GM10266 (cell line): ENCODE data around the gene TMBIM4.
"Not testable (repeated sequence)": the region's sequence is repeated elsewhere in the genome, so short reads cannot be mapped to it uniquely, and the experiment has no call there.

Experiments used
- DNase-seq: peaks from one replicate; pipeline ENCODE4 v3.0.0; 2012; ENCODE audit errors: extremely low spot score
- TF ChIP-seq, protein P1 (sequence below): IDR thresholded peaks from 2 replicates; pipeline ENCODE4 v1.5.1; 2012; ENCODE audit warnings: mild to moderate bottlenecking, low read depth; ENCODE audit not compliant: control insufficient read depth, insufficient read depth; ENCODE audit errors: missing control alignments

TMBIM4 gene, protein sequence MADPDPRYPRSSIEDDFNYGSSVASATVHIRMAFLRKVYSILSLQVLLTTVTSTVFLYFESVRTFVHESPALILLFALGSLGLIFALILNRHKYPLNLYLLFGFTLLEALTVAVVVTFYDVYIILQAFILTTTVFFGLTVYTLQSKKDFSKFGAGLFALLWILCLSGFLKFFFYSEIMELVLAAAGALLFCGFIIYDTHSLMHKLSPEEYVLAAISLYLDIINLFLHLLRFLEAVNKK

DNA sequence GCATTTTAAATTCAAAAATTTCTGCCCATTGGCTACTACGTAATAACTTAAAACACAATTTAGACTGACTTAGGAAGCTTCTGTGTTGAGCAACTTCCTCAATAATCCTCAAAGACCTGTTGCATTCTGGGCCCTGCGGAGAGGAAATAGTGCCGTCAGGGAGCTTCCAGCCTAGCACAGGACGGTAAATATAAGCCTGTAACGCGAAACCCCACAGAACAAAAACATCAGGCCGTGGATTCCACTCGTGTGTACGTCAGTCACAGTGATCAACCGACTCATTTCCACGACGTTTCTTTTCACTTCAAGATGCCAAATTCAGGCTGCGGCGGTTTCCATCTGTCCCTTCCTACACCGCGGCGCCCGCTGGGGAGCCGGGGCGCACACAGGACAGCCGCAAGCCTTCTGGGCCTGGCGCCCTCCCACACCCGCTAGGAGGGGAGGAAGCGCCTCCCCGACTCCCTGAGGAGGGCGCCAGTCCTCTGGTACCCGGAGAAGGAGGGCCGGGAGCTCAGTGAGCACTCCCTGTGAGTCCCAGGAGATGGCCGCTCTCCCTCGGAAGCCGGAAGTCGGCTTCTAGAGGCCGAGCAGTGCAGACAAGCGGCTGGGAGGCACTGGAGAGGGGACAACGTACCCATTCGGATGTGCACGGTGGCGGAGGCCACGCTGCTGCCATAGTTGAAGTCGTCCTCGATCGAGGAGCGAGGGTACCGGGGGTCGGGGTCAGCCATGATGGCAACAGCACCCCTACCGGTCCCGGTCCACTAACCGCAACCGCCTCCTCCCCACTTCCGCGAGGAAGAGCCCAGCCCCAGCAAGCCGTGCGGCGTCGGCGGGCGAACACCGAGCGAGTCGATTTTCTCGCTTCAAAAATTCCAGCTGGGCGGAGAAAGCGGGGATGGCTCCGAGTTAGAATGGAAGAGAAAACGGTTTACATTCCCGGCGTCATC lies at the start of gene TMBIM4:
TMBIM4 (minus strand) TSS at position 776 of the 950 bp plus-strand sequence; CDS start at position 731, 45 bp downstream.
- TF ChIP-seq, protein P1, sequence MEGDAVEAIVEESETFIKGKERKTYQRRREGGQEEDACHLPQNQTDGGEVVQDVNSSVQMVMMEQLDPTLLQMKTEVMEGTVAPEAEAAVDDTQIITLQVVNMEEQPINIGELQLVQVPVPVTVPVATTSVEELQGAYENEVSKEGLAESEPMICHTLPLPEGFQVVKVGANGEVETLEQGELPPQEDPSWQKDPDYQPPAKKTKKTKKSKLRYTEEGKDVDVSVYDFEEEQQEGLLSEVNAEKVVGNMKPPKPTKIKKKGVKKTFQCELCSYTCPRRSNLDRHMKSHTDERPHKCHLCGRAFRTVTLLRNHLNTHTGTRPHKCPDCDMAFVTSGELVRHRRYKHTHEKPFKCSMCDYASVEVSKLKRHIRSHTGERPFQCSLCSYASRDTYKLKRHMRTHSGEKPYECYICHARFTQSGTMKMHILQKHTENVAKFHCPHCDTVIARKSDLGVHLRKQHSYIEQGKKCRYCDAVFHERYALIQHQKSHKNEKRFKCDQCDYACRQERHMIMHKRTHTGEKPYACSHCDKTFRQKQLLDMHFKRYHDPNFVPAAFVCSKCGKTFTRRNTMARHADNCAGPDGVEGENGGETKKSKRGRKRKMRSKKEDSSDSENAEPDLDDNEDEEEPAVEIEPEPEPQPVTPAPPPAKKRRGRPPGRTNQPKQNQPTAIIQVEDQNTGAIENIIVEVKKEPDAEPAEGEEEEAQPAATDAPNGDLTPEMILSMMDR: peak; percentile 52
- peak; percentile 88 for DNase-seq

DNA sequence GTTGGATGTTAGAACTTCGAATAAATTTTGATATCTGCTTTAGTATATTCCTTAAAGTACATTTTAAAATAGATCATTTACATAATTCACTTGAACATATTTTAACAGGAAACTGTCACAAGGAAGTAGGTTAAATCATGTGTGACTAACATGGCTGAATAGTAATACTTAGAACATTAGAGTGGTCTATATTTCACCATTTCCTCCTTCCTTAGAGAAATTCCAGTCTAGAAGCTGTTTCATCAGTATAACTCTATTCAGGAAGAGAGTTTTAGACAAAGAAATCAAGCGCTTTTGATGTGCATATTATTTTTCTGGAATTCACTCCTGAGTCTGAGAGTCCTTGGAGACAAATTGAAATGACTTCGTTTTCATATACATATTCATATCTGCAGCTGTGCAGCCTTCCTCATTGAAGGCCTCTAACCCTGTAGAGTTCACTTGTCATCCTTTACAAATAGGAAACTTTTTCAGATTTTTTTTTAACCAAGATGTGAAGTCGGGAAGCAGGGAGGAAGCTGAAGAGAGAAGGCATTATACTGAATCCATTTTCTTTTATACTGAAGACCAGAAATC lies 47.6 kb upstream of the TMBIM4 start:
- TF ChIP-seq, protein P1: no peak
- no peak for DNase-seq

DNA sequence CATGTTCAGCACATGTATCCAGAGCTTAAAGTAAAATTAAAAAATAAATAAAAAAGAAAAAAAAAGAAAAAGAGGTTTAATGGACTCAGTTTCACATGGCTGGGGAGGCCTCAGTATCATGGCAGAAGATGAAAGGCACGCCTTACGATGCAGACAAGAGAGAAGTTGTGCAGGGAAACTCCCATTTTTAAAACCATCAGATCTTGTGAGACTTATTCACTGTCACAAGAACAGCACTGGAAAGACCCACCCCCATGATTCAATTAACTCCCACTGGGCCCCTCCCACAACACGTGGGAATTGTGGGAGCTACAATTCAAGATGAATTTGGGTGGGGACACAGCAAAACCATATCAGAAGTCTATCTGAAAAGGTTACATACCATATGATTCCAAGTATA lies 43.2 kb upstream of the TMBIM4 start:
- DNase-seq: not testable (repeated sequence)

DNA sequence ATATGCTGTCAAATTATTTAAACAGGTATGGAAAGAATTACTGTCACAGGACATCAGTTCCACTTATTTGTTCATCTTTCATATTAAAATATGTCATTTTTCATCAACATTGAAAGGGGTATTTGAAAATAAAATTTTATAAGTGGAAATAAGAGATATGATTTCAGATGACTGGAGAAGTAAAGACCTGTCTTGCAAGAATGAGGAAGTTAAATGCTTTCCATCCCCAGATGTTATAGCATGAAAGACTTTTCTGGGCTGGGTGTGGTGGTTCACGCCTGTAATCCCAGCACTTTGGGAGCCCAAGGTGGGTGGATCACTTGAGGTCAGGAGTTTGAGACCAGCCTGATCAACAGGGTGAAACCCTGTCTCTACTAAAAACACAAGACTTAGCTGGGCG lies 41.8 kb upstream of the TMBIM4 start:
- DNase-seq: not testable (repeated sequence)

DNA sequence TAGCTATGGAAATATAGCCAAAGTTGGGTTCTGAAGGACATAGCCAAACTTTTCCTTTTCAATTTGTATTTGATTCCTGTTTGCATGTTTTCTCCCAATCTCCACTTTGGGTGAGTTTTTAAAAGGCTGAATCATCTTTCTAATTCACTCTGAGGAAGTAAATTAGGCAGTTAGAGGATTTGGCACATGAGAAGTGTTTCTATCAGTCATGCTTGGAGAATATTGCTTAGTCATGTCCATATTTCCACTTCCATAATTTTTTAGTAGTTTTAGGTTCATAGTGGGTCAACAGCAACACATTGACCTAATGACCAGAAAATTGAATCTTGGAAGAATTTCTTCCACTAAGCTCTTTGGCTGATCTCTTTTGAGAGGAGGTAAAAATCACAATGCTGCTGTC lies 41.0 kb upstream of the TMBIM4 start:
- DNase-seq: no peak
- TF ChIP-seq, protein P1: no peak

DNA sequence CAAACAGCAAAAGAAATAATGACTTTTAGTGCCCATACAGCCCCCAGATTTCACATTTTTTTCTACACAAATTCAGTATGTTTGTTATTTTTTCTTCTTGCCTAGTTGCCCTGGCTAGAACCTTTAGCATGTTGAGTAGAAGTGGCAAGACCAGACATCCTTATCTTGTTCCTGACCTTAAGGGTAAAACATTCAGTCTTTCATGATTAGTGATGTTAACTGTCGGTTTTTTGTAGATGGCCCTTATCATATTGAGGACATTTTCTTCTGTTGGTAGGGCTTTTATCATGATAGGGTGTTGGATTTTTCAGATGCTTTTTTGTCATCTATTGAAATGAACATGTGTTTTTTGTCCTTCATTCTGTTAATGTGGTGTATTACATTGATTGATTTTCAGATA lies 36.3 kb upstream of the TMBIM4 start:
- DNase-seq: no peak
- TF ChIP-seq, protein P1: no peak

DNA sequence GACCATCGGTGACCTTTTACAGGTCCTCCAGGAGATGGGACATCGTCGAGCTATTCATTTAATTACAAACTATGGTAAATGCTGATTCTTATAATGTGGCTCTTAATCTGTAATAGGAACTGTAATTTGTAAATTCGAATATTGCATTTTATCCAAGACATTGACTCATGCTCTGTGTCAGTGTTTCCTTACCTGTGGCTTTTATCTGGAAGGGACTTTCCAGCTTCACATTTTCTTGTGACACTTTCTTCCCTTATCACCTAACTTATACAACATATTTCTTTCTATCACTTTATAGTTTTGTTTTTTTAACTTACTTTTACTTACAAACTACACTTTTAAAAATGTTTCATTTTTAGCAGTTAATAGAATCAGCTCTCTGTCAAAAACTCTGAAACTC lies 34.0 kb upstream of the TMBIM4 start:
- DNase-seq: no peak

More for the DNA sequence above, 34.0 kb upstream of the TMBIM4 start:
- TF ChIP-seq, protein P1: no peak
